ENCODE data around the gene SCCPDH. TPM values are rescaled to one million over a fixed set of nuclear protein-coding genes. Genes with fewer than 3 reads are reported as not detected.

SCCPDH gene
- total and polyA plus RNA-seq, 7 donors = 16.6 to 44.9 (median 26.0) TPM

GRCh38 chr1:246695136-246695535 is 29.1 kb upstream of the SCCPDH start:
- Histone ChIP-seq H3K36me3 (no peaks in the 10 kb centered on the region), H3K27ac (no peak overlapping the region), H3K4me3 (no peak overlapping the region), H3K27me3 (no peaks in the 10 kb centered on the region), H3K9me3 (no peaks in the 10 kb centered on the region), H3K4me1 (peaks cover 0 to 10% (median 2%) of the 10 kb centered on the region in 4 donors)
- 87 to 89% methylated on average over 3 of the region's 3 CpGs for WGBS, 2 donors
- DNase-seq = no peak
- TF ChIP-seq CTCF (IDR thresholded peaks at IDR 0.05) = no peak
- TF ChIP-seq EP300 (IDR thresholded peaks at IDR 0.05) = no peak
- no peak for TF ChIP-seq POLR2A (IDR thresholded peaks at IDR 0.05)
- TF ChIP-seq POLR2AphosphoS5 (IDR thresholded peaks at IDR 0.05) = no peak
- intact Hi-C loops (cut with DNase I) = loop anchor here (5.0 to 10.0 kb wide), 2 partner anchors 48 to 1540 kb away; partner anchors contain the start of gene KIF26B

- Histone ChIP-seq H3K27ac (no peak overlapping the region), H3K9me3 (no peaks in the 10 kb centered on the region), H3K4me1 (peaks cover 0 to 10% (median 2%) of the 10 kb centered on the region in 4 donors), H3K4me3 (no peak overlapping the region), H3K27me3 (no peaks in the 10 kb centered on the region), H3K36me3 (no peaks in the 10 kb centered on the region)
- 94% methylated on average over 5 of the region's 5 CpGs for WGBS, 2 donors
- TF ChIP-seq EP300 (IDR thresholded peaks at IDR 0.05) = no peak
- TF ChIP-seq POLR2AphosphoS5 (IDR thresholded peaks at IDR 0.05) = no peak
- TF ChIP-seq POLR2A (IDR thresholded peaks at IDR 0.05) = no peak
- DNase-seq = no peak
- intact Hi-C loops (cut with DNase I) = loop anchor here (2.0 to 10.0 kb wide), 3 partner anchors 48 to 1541 kb away; partner anchors contain the start of genes CNST, KIF26B and TFB2M
Measured at GRCh38 chr1:246695666-246696065, 28.5 kb upstream of the SCCPDH start.

GRCh38 chr1:246698466-246699094 is 25.6 kb upstream of the SCCPDH start:
- TF ChIP-seq EP300 (IDR thresholded peaks at IDR 0.05) = no peak
- no peak for TF ChIP-seq POLR2A (IDR thresholded peaks at IDR 0.05)
- no peak for TF ChIP-seq POLR2AphosphoS5 (IDR thresholded peaks at IDR 0.05)
- Histone ChIP-seq H3K9me3 (no peaks in the 10 kb centered on the region), H3K27me3 (no peaks in the 10 kb centered on the region), H3K27ac (peak overlapping the region; percentile 6 to 74 (median 56)), H3K36me3 (no peaks in the 10 kb centered on the region), H3K4me3 (peak overlapping the region; percentile 17 to 37 (median 27)), H3K4me1 (peaks cover 0 to 10% (median 2%) of the 10 kb centered on the region in 4 donors)
- 59 to 79% methylated on average over 8 of the region's 8 CpGs for WGBS, 2 donors
- no peak for DNase-seq
- intact Hi-C loops (cut with DNase I) = loop anchor here (1.0 to 10.0 kb wide), 4 partner anchors 51 to 1544 kb away; partner anchors contain the start of gene KIF26B

GRCh38 chr1:246699095-246699735 is 25.0 kb upstream of the SCCPDH start:
- H3K27me3 ChIP-seq = no peaks in the 10 kb centered on the region
- intact Hi-C loops (cut with DNase I) = loop anchor here (1.0 to 10.0 kb wide), 4 partner anchors 52 to 1544 kb away; partner anchors contain the start of gene KIF26B
- no peaks in the 10 kb centered on the region for H3K9me3 ChIP-seq
- H3K4me1 ChIP-seq = peaks cover 0 to 10% (median 2%) of the 10 kb centered on the region in 4 donors
- H3K36me3 ChIP-seq = no peaks in the 10 kb centered on the region
- peak overlapping the region; percentile 17 to 37 (median 27) for H3K4me3 ChIP-seq
- DNase-seq = peak; percentile 95
- TF ChIP-seq POLR2AphosphoS5 (IDR thresholded peaks at IDR 0.05) = peak in 3 of 4 donors; percentile 34 to 41 (median 36)
- peak; percentile 62 to 79 (median 69) for TF ChIP-seq CTCF (IDR thresholded peaks at IDR 0.05)
- TF ChIP-seq EP300 (IDR thresholded peaks at IDR 0.05) = no peak
- no peak for TF ChIP-seq POLR2A (IDR thresholded peaks at IDR 0.05)
- H3K27ac ChIP-seq = peak overlapping the region; percentile 6 to 74 (median 56)
- 6 to 9% methylated on average over 18 of the region's 18 CpGs for WGBS, 2 donors

- no peak for TF ChIP-seq CTCF (IDR thresholded peaks at IDR 0.05)
- no peak for TF ChIP-seq EP300 (IDR thresholded peaks at IDR 0.05)
- TF ChIP-seq POLR2A (IDR thresholded peaks at IDR 0.05) = no peak
- no peak for TF ChIP-seq POLR2AphosphoS5 (IDR thresholded peaks at IDR 0.05)
- no peak overlapping the region for H3K27ac ChIP-seq
- no peaks in the 10 kb centered on the region for H3K27me3 ChIP-seq
- intact Hi-C loops (cut with DNase I) = no loop called here
- H3K9me3 ChIP-seq = no peaks in the 10 kb centered on the region
- H3K4me3 ChIP-seq = no peak overlapping the region
- no peaks in the 10 kb centered on the region for H3K36me3 ChIP-seq
- peaks cover 0 to 8% (median 2%) of the 10 kb centered on the region in 4 donors for H3K4me1 ChIP-seq
- DNase-seq = no peak
- 18 to 25% methylated on average over 8 of the region's 8 CpGs for WGBS, 2 donors
Measured at GRCh38 chr1:246703581-246703980, 20.6 kb upstream of the SCCPDH start.

Data from sigmoid colon (tissue), 7 donors.